Effector memory CD8-positive, alpha-beta T cell (primary cell): ENCODE results near the gene TMIGD3.
"Not testable (repeated sequence)": the region's sequence is repeated elsewhere in the genome, so short reads cannot be mapped to it uniquely, and the experiment has no call there.

Experiments used
- ATAC-seq: fragments of 150-1000 bp; cut with Tn5 transposase; replicated peaks from 2 replicates; pipeline ENCODE4 v1.10.0; 2021; ENCODE audit warnings: mild to moderate bottlenecking, moderate library complexity
- DNase-seq, 3 experiments: peaks; one replicate each; pipeline ENCODE4 v3.0.0; 2021
- H3K27ac Mint-ChIP-seq, 2 donors: one replicate each; pipeline ENCODE4 v1.8.0; 2022; ENCODE audit warnings: mild to moderate bottlenecking in 2 of 2, mixed read lengths in 2 of 2, moderate library complexity in 2 of 2
- H3K27me3 Mint-ChIP-seq, 2 donors: one replicate each; pipeline ENCODE4 v1.8.0; 2022; ENCODE audit warnings: mixed read lengths in 2 of 2
- H3K36me3 Mint-ChIP-seq: one replicate; pipeline ENCODE4 v1.8.0; 2022; ENCODE audit warnings: mild to moderate bottlenecking, moderate library complexity, mixed read lengths; ENCODE audit not compliant: insufficient read depth
- H3K4me1 Mint-ChIP-seq, 2 donors: one replicate each; pipeline ENCODE4 v1.8.0; 2022; ENCODE audit warnings: low read depth in 2 of 2, mixed read lengths in 2 of 2
- H3K4me3 Mint-ChIP-seq, 2 donors: one replicate each; pipeline ENCODE4 v1.8.0; 2022; ENCODE audit warnings: mild to moderate bottlenecking in 2 of 2, mixed read lengths in 2 of 2, moderate library complexity in 2 of 2
- H3K9me3 Mint-ChIP-seq, 2 donors: one replicate each; pipeline ENCODE4 v1.8.0; 2022; ENCODE audit warnings: mixed read lengths in 2 of 2
- total RNA-seq, 9 experiments: gene quantifications; one replicate each; lab custom pipeline; 2026; lab: John Stamatoyannopoulos, UW

The TMIGD3 gene
- total RNA-seq: 0 to 0.03 (median 0) reads per million in 9 experiments

- Mint-ChIP-seq H3K27me3 (no peaks in the 10 kb centered on the region), H3K27ac (peak within 1 kb of the TSS; percentile 68 to 77), H3K9me3 (no peaks in the 10 kb centered on the region), H3K4me1 (peaks cover 36 to 39% of the 10 kb centered on the region in 2 donors), H3K4me3 (peak within 1 kb of the TSS; percentile 3 to 50), H3K36me3 (no peaks in the 10 kb centered on the region)
- DNase-seq (no peak), ATAC-seq (no peak)
Measured at GRCh38 chr1:111503585-111504060, at the start of gene TMIGD3, which contains the start of gene ADORA3. TSS of gene TMIGD3 (minus strand) at chr1:111503633. CDS start at chr1:111503354, 279 bp downstream. TSS of gene ADORA3 (minus strand) at chr1:111503633. CDS start at chr1:111503354, 279 bp downstream.

DNA sequence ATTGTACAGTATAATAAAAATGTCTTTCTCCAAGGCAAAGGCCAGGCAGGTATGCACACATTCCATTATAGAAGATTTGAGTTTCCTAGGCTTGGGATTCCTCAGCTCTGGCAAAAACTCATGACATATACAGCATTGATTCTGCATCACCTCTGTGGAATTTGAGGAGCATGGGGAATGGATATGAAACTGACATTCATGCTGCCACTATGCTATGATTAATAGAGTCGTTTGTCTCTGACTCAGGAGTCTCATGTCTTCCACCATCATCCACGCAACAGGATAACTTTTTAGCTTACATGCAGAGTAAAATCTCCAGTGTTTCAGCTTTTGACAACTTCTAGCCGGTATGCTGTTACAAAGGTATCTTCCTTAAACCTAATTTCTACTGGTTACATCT, 49.8 kb upstream of the TMIGD3 start:
- Mint-ChIP-seq H3K27ac (no peak overlapping the region), H3K27me3 (no peaks in the 10 kb centered on the region), H3K36me3 (peaks cover 3% of the 10 kb centered on the region), H3K4me1 (peaks cover 2 to 4% of the 10 kb centered on the region in 2 donors), H3K9me3 (no peaks in the 10 kb centered on the region), H3K4me3 (no peak overlapping the region)
- ATAC-seq: no peak
- no peak for DNase-seq

DNA sequence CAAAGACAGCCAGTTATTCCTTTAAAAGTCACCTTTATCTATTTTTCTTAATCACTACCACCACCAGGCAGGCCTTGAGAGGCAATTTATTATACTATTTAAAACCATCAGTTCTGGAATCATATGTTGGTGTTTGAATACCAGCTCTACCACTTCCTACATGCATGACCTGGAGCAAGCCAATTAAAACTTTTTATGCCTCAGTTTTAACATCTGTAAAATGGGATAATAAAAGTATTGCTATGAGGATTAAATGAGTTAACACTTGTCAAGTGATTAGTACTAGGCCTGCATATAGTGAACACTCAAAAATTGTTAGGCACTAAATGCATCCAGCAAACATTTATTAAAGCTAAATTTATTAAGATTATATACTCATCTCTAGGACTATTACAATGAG, 49.2 kb upstream of the TMIGD3 start:
- peaks cover 3% of the 10 kb centered on the region for H3K36me3 Mint-ChIP-seq
- H3K27me3 Mint-ChIP-seq: no peaks in the 10 kb centered on the region
- H3K9me3 Mint-ChIP-seq: no peaks in the 10 kb centered on the region
- H3K4me1 Mint-ChIP-seq: peaks cover 2 to 4% of the 10 kb centered on the region in 2 donors
- no peak for ATAC-seq
- DNase-seq: no peak
- H3K27ac Mint-ChIP-seq: no peak overlapping the region
- H3K4me3 Mint-ChIP-seq: no peak overlapping the region

- Mint-ChIP-seq H3K4me3 (no peak overlapping the region), H3K27me3 (no peaks in the 10 kb centered on the region), H3K36me3 (peaks cover 3% of the 10 kb centered on the region), H3K27ac (no peak overlapping the region), H3K9me3 (no peaks in the 10 kb centered on the region), H3K4me1 (peaks cover 2 to 4% of the 10 kb centered on the region in 2 donors)
- DNase-seq (no peak), ATAC-seq (no peak)
Measured at GRCh38 chr1:111551623-111552411, 48.4 kb upstream of the TMIGD3 start.

DNA sequence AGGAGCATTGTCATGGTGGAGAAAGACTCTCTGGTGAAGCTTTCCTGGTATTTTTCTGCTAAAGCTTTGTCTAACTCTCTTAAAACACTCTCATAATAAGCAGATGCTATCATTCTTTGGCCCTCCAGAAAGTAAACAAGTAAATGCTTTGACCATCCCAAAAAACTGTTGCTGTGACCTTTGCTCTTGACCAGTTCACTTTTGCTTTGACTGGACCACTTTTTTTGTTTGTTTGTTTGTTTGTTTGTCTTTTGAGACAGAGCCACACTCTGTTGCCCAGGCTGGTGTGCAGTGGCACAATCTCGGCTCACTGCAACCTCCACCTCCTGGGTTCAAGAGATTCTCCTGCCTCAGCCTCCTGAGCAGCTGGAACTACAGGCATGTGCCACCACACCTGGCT, 44.4 kb upstream of the TMIGD3 start:
- H3K36me3 Mint-ChIP-seq, H3K27ac Mint-ChIP-seq, DNase-seq, H3K4me1 Mint-ChIP-seq, H3K27me3 Mint-ChIP-seq, ATAC-seq, H3K4me3 Mint-ChIP-seq, H3K9me3 Mint-ChIP-seq: not testable (repeated sequence)

- Mint-ChIP-seq H3K4me3 (no peak overlapping the region), H3K9me3 (no peaks in the 10 kb centered on the region), H3K27ac (no peak overlapping the region), H3K27me3 (peaks cover 6 to 9% of the 10 kb centered on the region in 2 donors), H3K4me1 (peaks cover 0 to 3% of the 10 kb centered on the region in 2 donors), H3K36me3 (no peaks in the 10 kb centered on the region)
- DNase-seq (no peak), ATAC-seq (no peak)
Measured at GRCh38 chr1:111542187-111542586, 38.8 kb upstream of the TMIGD3 start.

GRCh38 chr1:111541721-111542120, 38.3 kb upstream of the TMIGD3 start:
- Mint-ChIP-seq H3K36me3 (no peaks in the 10 kb centered on the region), H3K27me3 (peaks cover 6 to 9% of the 10 kb centered on the region in 2 donors), H3K9me3 (no peaks in the 10 kb centered on the region), H3K27ac (no peak overlapping the region), H3K4me3 (no peak overlapping the region), H3K4me1 (peaks cover 0 to 5% of the 10 kb centered on the region in 2 donors)
- ATAC-seq: no peak
- DNase-seq: no peak

DNA sequence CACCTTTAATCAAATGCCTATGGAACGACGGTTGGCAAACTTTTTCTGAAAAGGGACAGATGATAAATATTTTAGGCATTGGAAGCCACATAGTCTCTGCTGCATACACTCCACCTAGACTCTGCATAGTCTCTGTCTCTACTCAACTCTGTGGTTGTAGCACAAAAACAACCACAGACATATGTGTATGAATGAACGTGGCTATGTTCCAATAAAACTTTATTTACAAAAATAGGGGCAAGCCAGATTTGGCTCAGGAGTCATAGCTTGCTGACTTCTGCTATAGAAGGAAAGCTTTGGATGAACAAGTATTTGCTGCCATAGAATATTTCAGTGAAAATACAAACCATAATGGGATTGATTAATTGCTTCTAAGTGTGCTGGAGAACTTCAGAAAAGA, 37.5 kb upstream of the TMIGD3 start:
- Mint-ChIP-seq H3K27ac (no peak overlapping the region), H3K27me3 (peaks cover 6 to 9% of the 10 kb centered on the region in 2 donors), H3K4me1 (peaks cover 0 to 9% of the 10 kb centered on the region in 2 donors), H3K9me3 (no peaks in the 10 kb centered on the region), H3K4me3 (no peak overlapping the region), H3K36me3 (no peaks in the 10 kb centered on the region)
- DNase-seq (no peak), ATAC-seq (no peak)

- DNase-seq (no peak), ATAC-seq (no peak)
- Mint-ChIP-seq H3K27me3 (peaks cover 6 to 9% of the 10 kb centered on the region in 2 donors), H3K27ac (no peak overlapping the region), H3K4me3 (no peak overlapping the region), H3K36me3 (no peaks in the 10 kb centered on the region), H3K4me1 (peaks cover 0 to 9% of the 10 kb centered on the region in 2 donors), H3K9me3 (no peaks in the 10 kb centered on the region)
Measured at GRCh38 chr1:111538343-111539025, 35.1 kb upstream of the TMIGD3 start.

- H3K27me3 Mint-ChIP-seq: peaks cover 6 to 19% of the 10 kb centered on the region in 2 donors
- peaks cover 0 to 6% of the 10 kb centered on the region in 2 donors for H3K4me1 Mint-ChIP-seq
- H3K9me3 Mint-ChIP-seq: no peaks in the 10 kb centered on the region
- no peak overlapping the region for H3K4me3 Mint-ChIP-seq
- DNase-seq (no peak), ATAC-seq (no peak)
- no peaks in the 10 kb centered on the region for H3K36me3 Mint-ChIP-seq
- H3K27ac Mint-ChIP-seq: no peak overlapping the region
Measured at GRCh38 chr1:111535256-111536191, 32.1 kb upstream of the TMIGD3 start.

DNA sequence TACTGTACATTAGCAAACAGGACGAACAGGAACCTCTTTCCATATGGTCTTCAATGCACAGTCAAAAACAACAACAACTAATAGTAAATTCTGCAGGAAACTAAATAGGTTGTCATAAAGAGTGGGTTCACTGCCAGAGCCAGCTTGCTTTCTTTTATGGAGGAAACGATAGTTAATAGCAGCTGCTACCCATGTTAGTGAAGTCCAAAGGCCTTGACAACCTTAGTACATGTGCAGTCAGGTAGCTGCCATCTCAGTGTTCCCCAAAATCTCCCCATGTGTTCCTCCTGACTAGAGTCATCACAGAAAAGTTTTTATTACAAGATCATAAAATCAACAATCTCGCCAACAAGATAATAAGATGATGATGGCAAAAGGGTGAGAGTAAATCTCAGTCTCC, 16.6 kb upstream of the TMIGD3 start:
- no peaks in the 10 kb centered on the region for H3K9me3 Mint-ChIP-seq
- no peak for ATAC-seq
- peaks cover 15 to 27% of the 10 kb centered on the region in 2 donors for H3K4me1 Mint-ChIP-seq
- peaks cover 2% of the 10 kb centered on the region for H3K36me3 Mint-ChIP-seq
- H3K27ac Mint-ChIP-seq: no peak overlapping the region
- no peak overlapping the region for H3K4me3 Mint-ChIP-seq
- no peaks in the 10 kb centered on the region for H3K27me3 Mint-ChIP-seq
- DNase-seq: no peak

DNA sequence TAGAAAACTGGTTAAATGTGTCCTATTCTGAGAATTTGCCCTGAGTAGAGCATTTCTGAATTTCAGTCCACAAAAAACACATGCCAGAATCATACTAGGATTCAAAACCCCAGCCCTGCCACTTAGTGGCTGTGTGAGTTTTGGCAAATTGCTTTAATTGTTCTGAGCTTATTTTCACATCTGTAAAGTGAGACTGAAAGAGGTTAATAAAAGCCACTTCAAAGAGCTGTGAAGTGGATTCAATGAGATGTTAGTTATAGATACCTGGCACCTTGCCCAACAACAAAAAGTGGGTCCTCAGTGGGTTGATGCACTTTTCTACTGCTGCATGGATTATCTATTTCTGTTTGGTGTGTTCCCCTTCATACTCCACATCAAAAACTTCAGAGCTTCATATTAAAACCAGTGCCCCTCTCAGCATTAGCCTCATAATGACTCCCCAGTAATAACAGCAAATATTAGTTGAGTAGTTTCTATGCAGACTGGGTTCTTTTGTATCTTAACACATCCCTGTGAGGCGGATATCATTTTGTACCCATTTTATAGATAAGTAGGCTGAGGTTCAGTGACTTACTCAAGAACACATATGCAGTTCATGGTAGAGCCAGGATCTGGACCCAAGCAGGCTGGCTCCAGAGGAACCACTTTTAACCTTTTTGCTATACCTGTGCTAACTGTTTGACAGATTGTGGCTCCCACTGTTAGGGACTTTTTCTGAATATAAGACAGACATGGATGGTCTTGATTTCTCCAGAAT, 14.2 kb upstream of the TMIGD3 start:
- ATAC-seq (peak; percentile 46), DNase-seq (no peak)
- peaks cover 15 to 29% of the 10 kb centered on the region in 2 donors for H3K4me1 Mint-ChIP-seq
- H3K27ac Mint-ChIP-seq: peak overlapping the region; percentile 4 to 87
- H3K27me3 Mint-ChIP-seq: no peaks in the 10 kb centered on the region
- no peaks in the 10 kb centered on the region for H3K9me3 Mint-ChIP-seq
- H3K36me3 Mint-ChIP-seq: no peaks in the 10 kb centered on the region
- H3K4me3 Mint-ChIP-seq: peak overlapping the region; percentile 17 to 74
